Stimulated activated CD8-positive, alpha-beta memory T cell treated with anti-CD3 and anti-CD28 coated beads, Interleukin-7, amount 100 ng/mL, for 24 hours (primary cell): ENCODE measurements around the gene RHOH.
"Not testable (repeated sequence)": the region's sequence is repeated elsewhere in the genome, so short reads cannot be mapped to it uniquely, and the experiment has no call there.

Experiments
- DNase-seq: peaks from one replicate; pipeline ENCODE4 v3.0.0-alpha.2; 2020; ENCODE audit warnings: low read depth

The RHOH gene

GRCh38 chr4:40262077-40262528 lies 65.3 kb downstream of the RHOH start:
- no peak for DNase-seq

GRCh38 chr4:40262861-40263260 lies 66.0 kb downstream of the RHOH start:
- no peak for DNase-seq

- DNase-seq: no peak
Observed at GRCh38 chr4:40264497-40264896, 67.7 kb downstream of the RHOH start.

GRCh38 chr4:40264995-40265909 lies 68.4 kb downstream of the RHOH start:
- DNase-seq: no peak

- no peak for DNase-seq
Observed at GRCh38 chr4:40265910-40266274, 69.1 kb downstream of the RHOH start.

GRCh38 chr4:40269133-40269532 lies 72.3 kb downstream of the RHOH start:
- DNase-seq: no peak

DNA sequence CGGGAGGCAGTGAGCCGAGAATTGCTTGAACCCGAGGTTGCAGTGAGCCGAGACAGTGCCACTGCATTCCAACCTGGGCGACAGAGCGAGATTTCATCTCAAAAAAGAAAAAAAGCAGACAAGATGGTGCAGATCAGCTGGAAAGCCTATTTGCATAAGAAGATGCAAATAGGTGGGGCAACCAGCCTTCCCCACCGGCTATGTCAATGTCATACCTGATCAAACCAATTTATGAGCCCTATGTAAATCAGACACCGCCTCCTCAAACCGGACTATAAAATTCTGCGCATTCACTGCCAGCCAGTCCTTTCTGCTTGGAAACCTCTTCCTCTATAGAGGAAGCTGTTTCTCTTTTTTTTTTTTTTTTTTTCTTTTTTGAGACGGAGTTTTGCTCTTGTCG lies 73.8 kb downstream of the RHOH start:
- DNase-seq: no peak

GRCh38 chr4:40275065-40275730 lies 78.4 kb downstream of the RHOH start:
- no peak for DNase-seq

- DNase-seq: no peak
Observed at GRCh38 chr4:40276546-40276945, 79.7 kb downstream of the RHOH start.

- DNase-seq: no peak
Observed at GRCh38 chr4:40280586-40280985, 83.8 kb downstream of the RHOH start.

- DNase-seq: no peak
Observed at GRCh38 chr4:40281099-40281498, 84.3 kb downstream of the RHOH start.

GRCh38 chr4:40281913-40282312 lies 85.1 kb downstream of the RHOH start:
- DNase-seq: no peak

- not testable (repeated sequence) for DNase-seq
Observed at GRCh38 chr4:40282857-40283256, 86.0 kb downstream of the RHOH start.

GRCh38 chr4:40283413-40283812 lies 86.6 kb downstream of the RHOH start:
- DNase-seq: no peak

GRCh38 chr4:40283968-40284367 lies 87.1 kb downstream of the RHOH start:
- peak; percentile 53 for DNase-seq

DNA sequence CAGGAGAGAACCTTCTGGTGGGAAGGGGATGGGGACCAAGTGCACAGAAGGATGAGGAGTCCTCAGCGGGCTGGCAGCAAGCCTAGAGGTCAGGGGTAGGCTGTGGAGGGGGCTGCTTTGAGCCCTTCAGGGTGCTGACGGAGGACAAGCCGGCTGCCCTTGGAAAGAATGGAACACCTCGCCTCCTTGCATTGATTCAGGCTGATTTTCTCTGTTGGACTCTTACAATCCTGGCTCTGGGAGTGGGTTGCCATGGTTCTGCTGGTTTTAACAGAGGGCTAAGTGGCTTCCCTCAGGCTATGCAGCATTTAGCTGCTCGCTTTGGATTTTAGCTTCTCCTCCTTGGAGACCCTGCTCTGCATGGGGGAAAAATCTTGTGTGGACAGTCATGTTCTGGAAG lies 88.9 kb downstream of the RHOH start:
- DNase-seq: no peak

DNA sequence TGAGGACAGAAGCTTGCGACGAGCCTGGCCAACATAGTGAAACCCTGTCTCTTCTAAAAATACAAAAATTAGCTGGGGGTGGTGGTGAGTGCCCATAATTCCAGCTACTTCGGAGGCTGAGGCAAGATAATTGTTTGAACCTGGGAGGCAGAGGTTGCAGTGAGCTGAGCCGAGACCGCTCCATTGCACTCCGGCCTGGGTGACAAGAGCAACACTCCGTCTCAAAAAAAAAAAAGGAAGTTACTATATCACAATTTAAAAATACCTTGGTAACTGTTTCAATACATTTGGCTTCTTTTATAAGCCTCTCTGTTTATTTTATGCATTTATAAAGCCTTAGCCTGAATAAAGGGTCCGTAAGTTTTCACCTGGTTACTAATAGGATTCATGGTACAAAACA lies 91.7 kb downstream of the RHOH start:
- DNase-seq: no peak

DNA sequence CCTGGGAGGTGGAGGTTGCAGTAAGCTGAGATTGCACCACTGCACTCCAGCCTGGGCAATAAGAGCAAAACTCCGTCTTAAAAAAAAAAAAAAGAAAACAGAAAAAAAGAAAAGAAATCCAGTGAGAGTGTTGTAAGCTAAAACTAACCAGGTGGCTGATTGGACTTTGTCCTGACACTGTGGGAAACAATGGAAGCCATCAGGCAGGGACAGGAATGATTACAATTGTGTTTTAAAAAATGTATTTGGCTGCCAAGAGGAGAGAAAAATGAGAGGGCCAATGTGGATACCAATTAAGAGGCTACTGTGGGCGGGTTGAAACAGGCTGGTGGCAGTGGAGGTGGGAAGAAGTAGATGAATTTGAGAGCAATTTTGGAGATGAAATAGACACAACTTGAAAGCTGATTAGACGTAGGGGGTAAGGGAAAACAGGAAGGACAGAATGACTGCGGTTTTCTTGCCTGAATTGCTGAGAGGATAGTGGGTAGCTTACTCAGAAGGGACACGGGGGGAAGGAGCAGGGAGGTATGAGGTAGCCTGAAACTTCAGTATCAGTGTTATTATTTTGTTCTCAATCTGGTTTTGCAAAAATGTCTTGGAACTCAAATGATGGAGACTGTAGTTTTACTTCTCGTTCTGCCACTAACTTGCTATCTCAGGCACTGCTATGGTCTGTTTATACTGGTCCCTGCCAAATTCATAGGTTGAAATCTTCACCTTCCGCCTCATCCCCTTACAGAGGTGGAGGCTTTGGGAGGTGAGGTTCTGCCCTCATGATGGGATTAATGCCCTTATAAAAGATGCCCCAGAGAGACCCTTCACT lies 92.7 kb downstream of the RHOH start:
- DNase-seq: no peak

GRCh38 chr4:40290611-40291186 lies 93.9 kb downstream of the RHOH start:
- DNase-seq: not testable (repeated sequence)

GRCh38 chr4:40292313-40292759 lies 95.5 kb downstream of the RHOH start:
- no peak for DNase-seq

DNA sequence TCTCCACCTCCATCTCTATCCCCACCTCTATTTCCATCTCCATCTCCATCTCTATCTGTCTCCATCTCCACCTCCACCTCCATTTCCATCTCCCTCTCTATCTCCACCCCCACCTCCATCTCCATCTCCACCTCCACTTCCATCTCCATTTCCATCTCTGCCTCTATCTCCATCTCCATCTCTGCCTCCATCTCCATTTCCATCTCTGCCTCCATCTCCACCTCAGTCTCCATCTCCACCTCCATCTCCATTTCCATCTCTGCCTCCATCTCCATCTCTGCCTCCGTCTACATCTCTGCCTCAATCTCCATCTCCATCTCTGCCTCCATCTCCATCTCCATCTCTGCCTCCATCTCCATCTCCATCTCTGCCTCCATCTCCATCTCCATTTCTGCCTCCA lies 97.5 kb downstream of the RHOH start:
- no peak for DNase-seq

GRCh38 chr4:40295030-40295429 lies 98.2 kb downstream of the RHOH start:
- DNase-seq: not testable (repeated sequence)
